ENCODE data around the gene RIOK2. TPM values are rescaled to one million over a fixed set of nuclear protein-coding genes. Genes with fewer than 3 reads are reported as not detected.
"Not testable (repeated sequence)": the region's sequence is repeated elsewhere in the genome, so short reads cannot be mapped to it uniquely, and the experiment has no call there.

Gene RIOK2
- total RNA-seq, 1 donor from 2014 or later, result 3.7 TPM

GRCh38 chr5:97142521-97143254 lies 40.4 kb downstream of the RIOK2 start, which contains the start of gene LIX1:
TSS of gene LIX1 (minus strand) at chr5:97142611. CDS start at chr5:97142576, 35 bp downstream.
- intact Hi-C loops (cut with DNase I), result no loop called here
- H3K4me1 ChIP-seq, result no peaks in the 10 kb centered on the region
- H3K27me3 ChIP-seq, result no peaks in the 10 kb centered on the region
- DNase-seq (ENCODE audit: low spot score in 2 of 2), result no peak
- TF ChIP-seq CTCF (IDR thresholded peaks at IDR 0.05), result peak in 2 of 3 experiments; percentile 7 to 31
- no peak within 1 kb of the TSS for H3K27ac ChIP-seq
- H3K9me3 ChIP-seq, result no peaks in the 10 kb centered on the region
- H3K4me3 ChIP-seq, result no peak within 1 kb of the TSS
- H3K36me3 ChIP-seq, result no peaks in the 10 kb centered on the region

GRCh38 chr5:97141539-97141938 lies 41.5 kb downstream of the RIOK2 start:
- H3K4me3 ChIP-seq, result no peak overlapping the region
- H3K27me3 ChIP-seq, result no peaks in the 10 kb centered on the region
- no peaks in the 10 kb centered on the region for H3K9me3 ChIP-seq
- no peaks in the 10 kb centered on the region for H3K36me3 ChIP-seq
- H3K27ac ChIP-seq, result no peak overlapping the region
- no peak for TF ChIP-seq CTCF (IDR thresholded peaks at IDR 0.05)
- H3K4me1 ChIP-seq, result no peaks in the 10 kb centered on the region
- no peak for DNase-seq (ENCODE audit: low spot score in 2 of 2)
- intact Hi-C loops (cut with DNase I), result no loop called here

GRCh38 chr5:97141031-97141430 lies 42.0 kb downstream of the RIOK2 start:
- Histone ChIP-seq H3K27ac (no peak overlapping the region), H3K27me3 (no peaks in the 10 kb centered on the region), H3K36me3 (no peaks in the 10 kb centered on the region), H3K9me3 (no peaks in the 10 kb centered on the region), H3K4me1 (no peaks in the 10 kb centered on the region), H3K4me3 (no peak overlapping the region)
- no peak for TF ChIP-seq CTCF (IDR thresholded peaks at IDR 0.05)
- no peak for DNase-seq (ENCODE audit: low spot score in 2 of 2)
- intact Hi-C loops (cut with DNase I), result no loop called here

- H3K27ac ChIP-seq; H3K36me3 ChIP-seq; H3K4me1 ChIP-seq; H3K4me3 ChIP-seq; H3K9me3 ChIP-seq; H3K27me3 ChIP-seq; intact Hi-C loops (cut with DNase I); DNase-seq (ENCODE audit: low spot score in 2 of 2): not testable (repeated sequence)
Observed at GRCh38 chr5:97140250-97140649, 42.8 kb downstream of the RIOK2 start.

GRCh38 chr5:97136475-97136874 lies 46.6 kb downstream of the RIOK2 start:
- Histone ChIP-seq H3K9me3 (no peaks in the 10 kb centered on the region), H3K4me1 (no peaks in the 10 kb centered on the region), H3K27me3 (no peaks in the 10 kb centered on the region), H3K4me3 (no peak overlapping the region), H3K36me3 (no peaks in the 10 kb centered on the region), H3K27ac (no peak overlapping the region)
- intact Hi-C loops (cut with DNase I), result no loop called here
- no peak for TF ChIP-seq CTCF (IDR thresholded peaks at IDR 0.05)
- no peak for DNase-seq (ENCODE audit: low spot score in 2 of 2)

- Histone ChIP-seq H3K27ac (no peak overlapping the region), H3K4me1 (no peaks in the 10 kb centered on the region), H3K9me3 (no peaks in the 10 kb centered on the region), H3K27me3 (no peaks in the 10 kb centered on the region), H3K4me3 (no peak overlapping the region), H3K36me3 (no peaks in the 10 kb centered on the region)
- no peak for DNase-seq (ENCODE audit: low spot score in 2 of 2)
- no peak for TF ChIP-seq CTCF (IDR thresholded peaks at IDR 0.05)
- intact Hi-C loops (cut with DNase I), result no loop called here
Observed at GRCh38 chr5:97135868-97136267, 47.2 kb downstream of the RIOK2 start.
